OCI-LY3 (cell line): ENCODE data around the gene LRP1B.

Experiments used
- H2AFZ ChIP-seq: fragments of 200-600, 300-600 bp; shearing (Covaris generic); 2 replicates; pipeline ENCODE4 v1.6.0; 2014; ENCODE audit warnings: antibody characterized with exemption, low read depth, low read length
- H3K27ac ChIP-seq: fragments of 200-600, 300-600 bp; sonication (generic); 2 replicates; pipeline ENCODE4 v1.5.1; 2014; ENCODE audit warnings: mild to moderate bottlenecking, low read length, moderate library complexity, mixed read lengths
- H3K27me3 ChIP-seq: fragments of 200-600, 300-600 bp; sonication (generic); 2 replicates; pipeline ENCODE4 v1.6.1; 2014; ENCODE audit warnings: low read depth, low read length, mixed read lengths
- H3K36me3 ChIP-seq: fragments of 200-600, 300-600 bp; sonication (generic); replicated peaks from 2 replicates; pipeline ENCODE3; 2014; ENCODE audit warnings: low read depth, low read length, mixed read lengths
- H3K4me1 ChIP-seq: fragments of 300-600, 200-600 bp; sonication (generic); 2 replicates; pipeline ENCODE4 v1.6.1; 2014; ENCODE audit warnings: low read length, mixed read lengths
- H3K4me2 ChIP-seq: fragments of 200-600, 300-600 bp; sonication (generic); 2 replicates; pipeline ENCODE4 v1.6.1; 2014; ENCODE audit warnings: low read length, mixed read lengths
- H3K4me3 ChIP-seq: fragments of 300-600, 200-600 bp; sonication (generic); 2 replicates; pipeline ENCODE4 v1.5.1; 2014; ENCODE audit warnings: antibody characterized with exemption, mild to moderate bottlenecking, low read length, moderate library complexity
- H3K79me2 ChIP-seq: fragments of 300-600, 200-600 bp; shearing (Covaris generic); 2 replicates; pipeline ENCODE4 v1.6.1; 2014; ENCODE audit warnings: mild to moderate bottlenecking, low read length, mixed read lengths
- H3K9ac ChIP-seq: fragments of 300-600, 200-600 bp; shearing (Covaris generic); 2 replicates; pipeline ENCODE4 v1.6.0; 2014; ENCODE audit warnings: mild to moderate bottlenecking, low read length, moderate library complexity
- H3K9me3 ChIP-seq: fragments of 200-600, 300-600 bp; shearing (Covaris generic); 2 replicates; pipeline ENCODE4 v1.6.1; 2014; ENCODE audit warnings: low read length, mixed read lengths; ENCODE audit not compliant: insufficient read depth
- H4K20me1 ChIP-seq: fragments of 200-600, 300-600 bp; sonication (generic); 2 replicates; pipeline ENCODE4 v1.6.1; 2016; ENCODE audit warnings: low read length, mixed read lengths; ENCODE audit not compliant: insufficient read depth
- CTCF ChIP-seq: fragments of 200-600, 300-600 bp; sonication (generic); IDR thresholded peaks from 2 replicates; pipeline ENCODE4 v1.5.1; 2014; ENCODE audit warnings: antibody characterized with exemption, low read length, low read depth
- EZH2phosphoT487 ChIP-seq: fragments of 200-600 bp; shearing (Covaris generic); IDR thresholded peaks from 2 replicates; pipeline ENCODE4 v1.6.1; 2018; ENCODE audit warnings: antibody characterized with exemption, mixed run types, low read depth

Gene LRP1B

GRCh38 chr2:141697035-141697434 lies 433.8 kb downstream of the LRP1B start:
- Histone ChIP-seq H3K4me2 (no peak overlapping the region), H3K27me3 (no peaks in the 10 kb centered on the region), H3K9me3 (no peaks in the 10 kb centered on the region), H2AFZ (no peak overlapping the region), H3K36me3 (no peaks in the 10 kb centered on the region), H3K4me3 (no peak overlapping the region), H3K79me2 (no peaks in the 10 kb centered on the region), H3K27ac (no peak overlapping the region), H4K20me1 (no peaks in the 10 kb centered on the region), H3K4me1 (no peaks in the 10 kb centered on the region), H3K9ac (no peak overlapping the region)
- no peak for TF ChIP-seq EZH2phosphoT487

GRCh38 chr2:141694180-141694579 lies 436.6 kb downstream of the LRP1B start:
- no peaks in the 10 kb centered on the region for H3K4me1 ChIP-seq
- H3K79me2 ChIP-seq: no peaks in the 10 kb centered on the region
- no peaks in the 10 kb centered on the region for H3K36me3 ChIP-seq
- no peak overlapping the region for H3K4me3 ChIP-seq
- no peak overlapping the region for H3K9ac ChIP-seq
- H3K27ac ChIP-seq: no peak overlapping the region
- no peak overlapping the region for H2AFZ ChIP-seq
- no peak overlapping the region for H3K4me2 ChIP-seq
- no peaks in the 10 kb centered on the region for H3K27me3 ChIP-seq
- no peaks in the 10 kb centered on the region for H4K20me1 ChIP-seq
- H3K9me3 ChIP-seq: no peaks in the 10 kb centered on the region
- no peak for TF ChIP-seq CTCF
- TF ChIP-seq EZH2phosphoT487: no peak

- H3K36me3 ChIP-seq: no peaks in the 10 kb centered on the region
- H3K4me1 ChIP-seq: no peaks in the 10 kb centered on the region
- H3K9me3 ChIP-seq: no peaks in the 10 kb centered on the region
- H3K4me2 ChIP-seq: no peak overlapping the region
- no peak overlapping the region for H2AFZ ChIP-seq
- H3K9ac ChIP-seq: no peak overlapping the region
- TF ChIP-seq CTCF: no peak
- H3K27ac ChIP-seq: no peak overlapping the region
- H4K20me1 ChIP-seq: no peaks in the 10 kb centered on the region
- H3K27me3 ChIP-seq: no peaks in the 10 kb centered on the region
- H3K4me3 ChIP-seq: no peak overlapping the region
- H3K79me2 ChIP-seq: no peaks in the 10 kb centered on the region
These were observed 438.0 kb downstream of the LRP1B start for GRCh38 chr2:141692829-141693228.

GRCh38 chr2:141676139-141676538 lies 454.7 kb downstream of the LRP1B start:
- TF ChIP-seq EZH2phosphoT487 (no peak), CTCF (no peak)
- Histone ChIP-seq H3K36me3 (no peaks in the 10 kb centered on the region), H3K9me3 (no peaks in the 10 kb centered on the region), H3K4me2 (no peak overlapping the region), H3K27me3 (no peaks in the 10 kb centered on the region), H3K9ac (no peak overlapping the region), H3K27ac (no peak overlapping the region), H3K79me2 (no peaks in the 10 kb centered on the region), H4K20me1 (no peaks in the 10 kb centered on the region), H3K4me3 (no peak overlapping the region), H2AFZ (no peak overlapping the region), H3K4me1 (no peaks in the 10 kb centered on the region)

- H3K9ac ChIP-seq: no peak overlapping the region
- no peak overlapping the region for H3K4me2 ChIP-seq
- H4K20me1 ChIP-seq: no peaks in the 10 kb centered on the region
- H3K27me3 ChIP-seq: no peaks in the 10 kb centered on the region
- H3K27ac ChIP-seq: no peak overlapping the region
- TF ChIP-seq EZH2phosphoT487: no peak
- no peak for TF ChIP-seq CTCF
- H3K4me1 ChIP-seq: no peaks in the 10 kb centered on the region
- H3K36me3 ChIP-seq: no peaks in the 10 kb centered on the region
- H3K4me3 ChIP-seq: no peak overlapping the region
- H3K9me3 ChIP-seq: no peaks in the 10 kb centered on the region
- no peak overlapping the region for H2AFZ ChIP-seq
- no peaks in the 10 kb centered on the region for H3K79me2 ChIP-seq
These were observed 464.6 kb downstream of the LRP1B start for GRCh38 chr2:141666191-141666590.
